ENCODE data around the gene YOD1. TPM values are rescaled to one million over a fixed set of nuclear protein-coding genes. Genes with fewer than 3 reads are reported as not detected.
A peak's percentile ranks its signal among the peaks of the same experiment; 100 is the strongest.

YOD1 gene
- total and polyA plus RNA-seq, 2 of the 13 experiments (the other 11 are each of a cell fraction or from before 2014, with no cell fraction given) = 3.4 to 9.1 TPM

DNA sequence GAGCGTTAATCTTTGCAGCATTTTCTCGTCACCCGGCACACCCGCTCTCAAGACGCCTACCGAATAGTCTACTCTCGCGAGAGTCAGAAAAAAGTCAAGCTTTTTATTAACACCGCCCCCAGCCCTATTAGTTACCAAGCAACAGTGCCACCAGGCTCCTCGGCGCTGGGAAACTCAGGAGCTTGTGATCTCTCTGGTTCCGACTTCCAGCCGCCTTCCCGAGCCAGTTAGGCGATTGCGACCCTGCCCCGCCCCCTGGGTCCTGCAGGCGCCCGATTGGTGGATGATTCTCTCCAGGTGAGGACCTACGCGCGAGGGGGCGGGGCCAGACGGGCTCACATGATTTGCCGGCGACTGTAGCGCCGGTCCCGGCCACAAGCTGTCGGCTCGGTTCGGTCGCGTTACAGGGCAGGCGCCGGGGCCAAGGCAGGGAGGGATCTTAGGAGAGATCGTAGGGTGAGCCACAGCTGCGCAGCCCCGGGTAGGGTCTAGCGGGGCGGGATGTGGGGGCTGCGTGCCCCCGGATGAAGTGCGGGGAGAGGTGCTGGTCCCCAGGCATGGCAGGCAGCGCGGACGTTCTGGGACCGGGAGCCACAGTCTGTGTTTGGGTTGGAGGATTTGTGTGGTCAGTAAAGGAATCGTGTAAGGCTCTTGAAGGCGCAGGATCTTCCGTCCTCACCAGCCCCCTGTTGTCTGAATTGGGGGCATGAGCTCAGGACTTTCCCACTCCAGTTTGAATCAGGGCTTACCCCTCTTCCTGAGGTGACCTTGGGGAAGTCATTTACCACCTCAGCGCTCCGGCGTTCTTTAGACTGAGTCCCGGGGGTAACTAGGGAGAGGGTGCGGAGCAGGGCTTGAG, 2.1 kb upstream of the YOD1 start, which contains the start of gene PFKFB2 (continued):
- TF ChIP-seq, protein P1, sequence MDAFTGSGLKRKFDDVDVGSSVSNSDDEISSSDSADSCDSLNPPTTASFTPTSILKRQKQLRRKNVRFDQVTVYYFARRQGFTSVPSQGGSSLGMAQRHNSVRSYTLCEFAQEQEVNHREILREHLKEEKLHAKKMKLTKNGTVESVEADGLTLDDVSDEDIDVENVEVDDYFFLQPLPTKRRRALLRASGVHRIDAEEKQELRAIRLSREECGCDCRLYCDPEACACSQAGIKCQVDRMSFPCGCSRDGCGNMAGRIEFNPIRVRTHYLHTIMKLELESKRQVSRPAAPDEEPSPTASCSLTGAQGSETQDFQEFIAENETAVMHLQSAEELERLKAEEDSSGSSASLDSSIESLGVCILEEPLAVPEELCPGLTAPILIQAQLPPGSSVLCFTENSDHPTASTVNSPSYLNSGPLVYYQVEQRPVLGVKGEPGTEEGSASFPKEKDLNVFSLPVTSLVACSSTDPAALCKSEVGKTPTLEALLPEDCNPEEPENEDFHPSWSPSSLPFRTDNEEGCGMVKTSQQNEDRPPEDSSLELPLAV (CRISPR knock-in tag; conservative IDR thresholded peaks at IDR 0.05; ENCODE audit: low read depth) = no peak
- TF ChIP-seq ZNF687 (CRISPR knock-in tag; IDR thresholded peaks at IDR 0.05) = peak; percentile 88
- peak; percentile 57 for TF ChIP-seq SP2 (CRISPR knock-in tag; IDR thresholded peaks at IDR 0.05)
- no peak for TF ChIP-seq FOSL2 (CRISPR knock-in tag; IDR thresholded peaks at IDR 0.05)
- TF ChIP-seq RBM39 (IDR thresholded peaks at IDR 0.05; ENCODE audit: low read depth, low read length, poor library complexity, severe bottlenecking) = peak; percentile 50
- TF ChIP-seq CENPT (CRISPR knock-in tag; IDR thresholded peaks at IDR 0.05; ENCODE audit: low read depth) = no peak
- TF ChIP-seq, protein P2, sequence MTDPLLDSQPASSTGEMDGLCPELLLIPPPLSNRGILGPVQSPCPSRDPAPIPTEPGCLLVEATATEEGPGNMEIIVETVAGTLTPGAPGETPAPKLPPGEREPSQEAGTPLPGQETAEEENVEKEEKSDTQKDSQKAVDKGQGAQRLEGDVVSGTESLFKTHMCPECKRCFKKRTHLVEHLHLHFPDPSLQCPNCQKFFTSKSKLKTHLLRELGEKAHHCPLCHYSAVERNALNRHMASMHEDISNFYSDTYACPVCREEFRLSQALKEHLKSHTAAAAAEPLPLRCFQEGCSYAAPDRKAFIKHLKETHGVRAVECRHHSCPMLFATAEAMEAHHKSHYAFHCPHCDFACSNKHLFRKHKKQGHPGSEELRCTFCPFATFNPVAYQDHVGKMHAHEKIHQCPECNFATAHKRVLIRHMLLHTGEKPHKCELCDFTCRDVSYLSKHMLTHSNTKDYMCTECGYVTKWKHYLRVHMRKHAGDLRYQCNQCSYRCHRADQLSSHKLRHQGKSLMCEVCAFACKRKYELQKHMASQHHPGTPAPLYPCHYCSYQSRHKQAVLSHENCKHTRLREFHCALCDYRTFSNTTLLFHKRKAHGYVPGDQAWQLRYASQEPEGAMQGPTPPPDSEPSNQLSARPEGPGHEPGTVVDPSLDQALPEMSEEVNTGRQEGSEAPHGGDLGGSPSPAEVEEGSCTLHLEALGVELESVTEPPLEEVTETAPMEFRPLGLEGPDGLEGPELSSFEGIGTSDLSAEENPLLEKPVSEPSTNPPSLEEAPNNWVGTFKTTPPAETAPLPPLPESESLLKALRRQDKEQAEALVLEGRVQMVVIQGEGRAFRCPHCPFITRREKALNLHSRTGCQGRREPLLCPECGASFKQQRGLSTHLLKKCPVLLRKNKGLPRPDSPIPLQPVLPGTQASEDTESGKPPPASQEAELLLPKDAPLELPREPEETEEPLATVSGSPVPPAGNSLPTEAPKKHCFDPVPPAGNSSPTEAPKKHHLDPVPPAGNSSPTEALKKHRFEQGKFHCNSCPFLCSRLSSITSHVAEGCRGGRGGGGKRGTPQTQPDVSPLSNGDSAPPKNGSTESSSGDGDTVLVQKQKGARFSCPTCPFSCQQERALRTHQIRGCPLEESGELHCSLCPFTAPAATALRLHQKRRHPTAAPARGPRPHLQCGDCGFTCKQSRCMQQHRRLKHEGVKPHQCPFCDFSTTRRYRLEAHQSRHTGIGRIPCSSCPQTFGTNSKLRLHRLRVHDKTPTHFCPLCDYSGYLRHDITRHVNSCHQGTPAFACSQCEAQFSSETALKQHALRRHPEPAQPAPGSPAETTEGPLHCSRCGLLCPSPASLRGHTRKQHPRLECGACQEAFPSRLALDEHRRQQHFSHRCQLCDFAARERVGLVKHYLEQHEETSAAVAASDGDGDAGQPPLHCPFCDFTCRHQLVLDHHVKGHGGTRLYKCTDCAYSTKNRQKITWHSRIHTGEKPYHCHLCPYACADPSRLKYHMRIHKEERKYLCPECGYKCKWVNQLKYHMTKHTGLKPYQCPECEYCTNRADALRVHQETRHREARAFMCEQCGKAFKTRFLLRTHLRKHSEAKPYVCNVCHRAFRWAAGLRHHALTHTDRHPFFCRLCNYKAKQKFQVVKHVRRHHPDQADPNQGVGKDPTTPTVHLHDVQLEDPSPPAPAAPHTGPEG (CRISPR knock-in tag; IDR thresholded peaks at IDR 0.05) = no peak
- TF ChIP-seq THAP9 (CRISPR knock-in tag; IDR thresholded peaks at IDR 0.05; ENCODE audit: borderline replicate concordance) = peak; percentile 45; the same call in 1 of the 2 replicates
- TF ChIP-seq PHB2 (IDR thresholded peaks at IDR 0.05; ENCODE audit: partially characterized antibody) = no peak
- TF ChIP-seq, protein P3, sequence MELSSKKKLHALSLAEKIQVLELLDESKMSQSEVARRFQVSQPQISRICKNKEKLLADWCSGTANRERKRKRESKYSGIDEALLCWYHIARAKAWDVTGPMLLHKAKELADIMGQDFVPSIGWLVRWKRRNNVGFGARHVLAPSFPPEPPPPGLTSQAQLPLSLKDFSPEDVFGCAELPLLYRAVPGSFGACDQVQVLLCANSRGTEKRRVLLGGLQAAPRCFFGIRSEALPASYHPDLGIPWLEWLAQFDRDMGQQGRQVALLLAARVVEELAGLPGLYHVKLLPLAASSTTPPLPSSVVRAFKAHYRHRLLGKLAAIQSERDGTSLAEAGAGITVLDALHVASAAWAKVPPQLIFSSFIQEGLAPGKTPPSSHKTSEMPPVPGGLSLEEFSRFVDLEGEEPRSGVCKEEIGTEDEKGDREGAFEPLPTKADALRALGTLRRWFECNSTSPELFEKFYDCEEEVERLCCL (CRISPR knock-in tag; IDR thresholded peaks at IDR 0.05; ENCODE audit: borderline replicate concordance) = no peak
- TF ChIP-seq ZNF644 (CRISPR knock-in tag; IDR thresholded peaks at IDR 0.05; ENCODE audit: low read depth) = no peak
